HEK293 (cell line): ENCODE data around the gene SLC25A22.

Experiments used
- CTCF ChIA-PET: fragments of 350-600 bp; formaldehyde crosslinking; extraction: SDS; loops from one replicate; lab custom pipeline; 2021; ENCODE audit warnings: antibody characterized with exemption; lab: Yijun Ruan, JAX
- POLR2A ChIA-PET: fragments of 300-600 bp; formaldehyde crosslinking; extraction: SDS; loops from one replicate; lab custom pipeline; 2020; ENCODE audit warnings: antibody characterized with exemption, inconsistent platforms; lab: Yijun Ruan, JAX
- H3K27ac ChIP-seq: fragments of 200-500 bp; sonication (Bioruptor generic); 2 replicates; pipeline ENCODE4 v1.5.1; 2014; ENCODE audit warnings: low read depth, low read length, control low read depth, inconsistent platforms; ENCODE audit errors: extremely low read depth
- H3K36me3 ChIP-seq, 2 experiments: fragments of 200-500 bp in 1 of 2; sonication (Bioruptor generic) in 1 of 2; 1 replicate in 1 of 2; 2 replicates in 1 of 2; pipeline ENCODE4 v1.5.1; 2014 to 2017; ENCODE audit warnings: inconsistent platforms in 2 of 2, low read length in 2 of 2; ENCODE audit not compliant: control insufficient read depth in 2 of 2, insufficient read depth in 1 of 2
- H3K4me1 ChIP-seq: fragments of 200-500 bp; sonication (Bioruptor generic); 2 replicates; pipeline ENCODE4 v1.5.1; 2014; ENCODE audit warnings: mild to moderate bottlenecking, low read length, inconsistent platforms; ENCODE audit not compliant: control insufficient read depth, insufficient read depth
- H3K4me3 ChIP-seq: 2 replicates; pipeline ENCODE4 v1.5.1; 2011; ENCODE audit warnings: low read depth, mild to moderate bottlenecking, control low read depth, low read length, moderate library complexity
- H3K9me3 ChIP-seq: fragments of 200-500 bp; sonication (Bioruptor generic); 2 replicates; pipeline ENCODE4 v1.5.1; 2014; ENCODE audit warnings: low read depth, low read length, inconsistent platforms; ENCODE audit not compliant: control insufficient read depth, insufficient read depth
- GLI4 ChIP-seq: fragments of 450-650 bp; formaldehyde crosslinking; IDR thresholded peaks from 2 replicates; pipeline ENCODE4 v1.5.1; 2016; ENCODE audit warnings: missing biosample characterization, missing genetic modification characterization
- KLF10 ChIP-seq: fragments of 450-650 bp; IDR thresholded peaks from 2 replicates; pipeline ENCODE4 v1.5.1; 2018; ENCODE audit warnings: missing biosample characterization, mild to moderate bottlenecking, missing genetic modification characterization
- KLF8 ChIP-seq: fragments of 450-650 bp; formaldehyde crosslinking; IDR thresholded peaks from 2 replicates; pipeline ENCODE4 v1.5.1; 2016; ENCODE audit warnings: missing biosample characterization, missing genetic modification characterization
- MEIS1 ChIP-seq: sonication (generic); formaldehyde crosslinking; IDR thresholded peaks from 2 replicates; pipeline ENCODE4 v1.8.1; 2022; ENCODE audit warnings: missing genetic modification reagents, mild to moderate bottlenecking, borderline replicate concordance
- MYNN ChIP-seq: fragments of 450-650 bp; formaldehyde crosslinking; IDR thresholded peaks from 2 replicates; pipeline ENCODE4 v1.5.1; 2016; ENCODE audit warnings: missing biosample characterization, missing genetic modification characterization, borderline replicate concordance
- PBX3 ChIP-seq: sonication (generic); formaldehyde crosslinking; IDR thresholded peaks from 2 replicates; pipeline ENCODE4 v1.8.1; 2022; ENCODE audit warnings: mild to moderate bottlenecking, moderate library complexity, missing genetic modification reagents
- SCRT2 ChIP-seq: fragments of 450-650 bp; formaldehyde crosslinking; IDR thresholded peaks from 2 replicates; pipeline ENCODE4 v1.5.1; 2016; ENCODE audit warnings: missing biosample characterization, missing genetic modification characterization
- SP3 ChIP-seq: fragments of 450-650 bp; formaldehyde crosslinking; IDR thresholded peaks from 2 replicates; pipeline ENCODE4 v1.5.1; 2016; ENCODE audit warnings: missing biosample characterization, missing genetic modification characterization
- ZBTB20 ChIP-seq: fragments of 450-650 bp; formaldehyde crosslinking; IDR thresholded peaks from 2 replicates; pipeline ENCODE4 v1.5.1; 2016; ENCODE audit warnings: missing biosample characterization, missing genetic modification characterization
- ZBTB21 ChIP-seq: fragments of 450-650 bp; formaldehyde crosslinking; IDR thresholded peaks from 2 replicates; pipeline ENCODE4 v1.5.1; 2017; ENCODE audit warnings: missing biosample characterization, missing genetic modification characterization
- ZNF133 ChIP-seq: fragments of 450-650 bp; formaldehyde crosslinking; IDR thresholded peaks from 2 replicates; pipeline ENCODE4 v1.5.1; 2016; ENCODE audit warnings: missing biosample characterization, missing genetic modification characterization
- ZNF146 ChIP-seq: fragments of 450-650 bp; formaldehyde crosslinking; IDR thresholded peaks from 2 replicates; pipeline ENCODE4 v1.5.1; 2016; ENCODE audit warnings: missing biosample characterization, missing genetic modification characterization
- ZNF202 ChIP-seq: fragments of 450-650 bp; formaldehyde crosslinking; IDR thresholded peaks from 2 replicates; pipeline ENCODE4 v1.5.1; 2016; ENCODE audit warnings: missing biosample characterization, missing genetic modification characterization, borderline replicate concordance
- ZNF239 ChIP-seq: fragments of 450-650 bp; formaldehyde crosslinking; IDR thresholded peaks from 2 replicates; pipeline ENCODE4 v1.5.1; 2016; ENCODE audit warnings: missing biosample characterization, missing genetic modification characterization
- ZNF354C ChIP-seq: fragments of 450-650 bp; formaldehyde crosslinking; IDR thresholded peaks from 2 replicates; pipeline ENCODE4 v1.5.1; 2016; ENCODE audit warnings: missing biosample characterization, missing genetic modification characterization, low read depth, borderline replicate concordance
- ZNF416 ChIP-seq: fragments of 450-650 bp; formaldehyde crosslinking; IDR thresholded peaks from 2 replicates; pipeline ENCODE4 v1.5.1; 2016; ENCODE audit warnings: missing biosample characterization, missing genetic modification characterization
- ZNF473 ChIP-seq: fragments of 450-650 bp; formaldehyde crosslinking; IDR thresholded peaks from 2 replicates; pipeline ENCODE4 v1.5.1; 2017; ENCODE audit warnings: missing biosample characterization, missing genetic modification characterization
- ZNF48 ChIP-seq: fragments of 450-650 bp; formaldehyde crosslinking; IDR thresholded peaks from 2 replicates; pipeline ENCODE4 v1.5.1; 2016; ENCODE audit warnings: missing biosample characterization, missing genetic modification characterization
- ZNF555 ChIP-seq: fragments of 450-650 bp; formaldehyde crosslinking; conservative IDR thresholded peaks from 2 replicates; pipeline ENCODE4 v1.5.1; 2017; ENCODE audit warnings: missing biosample characterization, mild to moderate bottlenecking, missing genetic modification characterization, inconsistent platforms
- ZNF571 ChIP-seq: fragments of 450-650 bp; formaldehyde crosslinking; IDR thresholded peaks from 2 replicates; pipeline ENCODE4 v1.5.0; 2017; ENCODE audit warnings: missing biosample characterization, missing genetic modification characterization
- ZNF621 ChIP-seq: fragments of 450-650 bp; formaldehyde crosslinking; IDR thresholded peaks from 2 replicates; pipeline ENCODE4 v1.5.1; 2017; ENCODE audit warnings: missing biosample characterization, missing genetic modification characterization
- ZNF76 ChIP-seq: fragments of 450-650 bp; formaldehyde crosslinking; IDR thresholded peaks from 2 replicates; pipeline ENCODE4; 2016; ENCODE audit warnings: low read depth, missing biosample characterization, missing genetic modification characterization, borderline replicate concordance
- TF ChIP-seq, protein P1 (sequence below): fragments of 450-650 bp; IDR thresholded peaks from 2 replicates; pipeline ENCODE4 v1.5.1; 2018; ENCODE audit warnings: missing biosample characterization, missing genetic modification characterization
- TF ChIP-seq, protein P2 (sequence below): fragments of 450-650 bp; formaldehyde crosslinking; optimal IDR thresholded peaks from 2 replicates; pipeline ENCODE3; 2016; ENCODE audit warnings: missing biosample characterization, mild to moderate bottlenecking, missing genetic modification characterization
- TF ChIP-seq, protein P3 (sequence below): fragments of 450-650 bp; formaldehyde crosslinking; IDR thresholded peaks from 2 replicates; pipeline ENCODE4 v1.5.1; 2016; ENCODE audit warnings: missing biosample characterization, missing genetic modification characterization
- TF ChIP-seq, protein P4 (sequence below): fragments of 450-650 bp; formaldehyde crosslinking; conservative IDR thresholded peaks from 2 replicates; pipeline ENCODE4 v1.5.1; 2016; ENCODE audit warnings: low read depth, missing biosample characterization, missing genetic modification characterization

SLC25A22 gene

GRCh38 chr11:842370-843002 lies 44.4 kb upstream of the SLC25A22 start, which contains the start of the genes POLR2L and TSPAN4:
Gene POLR2L, minus strand, starts transcription at chr11:842529. Its CDS starts 21 bp downstream, at chr11:842508.
Gene TSPAN4, plus strand, starts transcription at chr11:842852. Its CDS starts 7,453 bp downstream, at chr11:850305.
- Histone ChIP-seq H3K27ac (peak within 1 kb of the TSS; percentile 93), H3K36me3 (peaks cover 0 to 38% of the 10 kb centered on the region in 2 experiments; a peak in 1 of 3 replicates), H3K4me1 (0 out of 2 replicates have a peak, but pooled peaks cover 4% of the 10 kb centered on the region), H3K9me3 (no peaks in the 10 kb centered on the region), H3K4me3 (peak within 1 kb of the TSS; percentile 89)
- ChIA-PET CTCF (no interaction called here), POLR2A (interaction anchor here (0.6 to 6.9 kb wide), 10 partner anchors 11 to 83 kb away, joined by 3 to 70 read pairs (median 6); partner anchors contain the start of genes CD151, CRACR2B, PNPLA2 and RPLP2)
- TF ChIP-seq GLI4 (tag by site-specific recombination) = no peak
- TF ChIP-seq ZNF202 (tag by site-specific recombination) = no peak
- TF ChIP-seq SP3 (tag by site-specific recombination) = peak; percentile 25; the same call in 1 of the 2 replicates
- peak; percentile 96 for TF ChIP-seq SCRT2 (tag by site-specific recombination)
- no peak for TF ChIP-seq ZNF473 (tag by site-specific recombination)
- no peak for TF ChIP-seq ZNF416 (tag by site-specific recombination)
- TF ChIP-seq ZNF146 (tag by site-specific recombination) = no peak
- TF ChIP-seq, protein P1, sequence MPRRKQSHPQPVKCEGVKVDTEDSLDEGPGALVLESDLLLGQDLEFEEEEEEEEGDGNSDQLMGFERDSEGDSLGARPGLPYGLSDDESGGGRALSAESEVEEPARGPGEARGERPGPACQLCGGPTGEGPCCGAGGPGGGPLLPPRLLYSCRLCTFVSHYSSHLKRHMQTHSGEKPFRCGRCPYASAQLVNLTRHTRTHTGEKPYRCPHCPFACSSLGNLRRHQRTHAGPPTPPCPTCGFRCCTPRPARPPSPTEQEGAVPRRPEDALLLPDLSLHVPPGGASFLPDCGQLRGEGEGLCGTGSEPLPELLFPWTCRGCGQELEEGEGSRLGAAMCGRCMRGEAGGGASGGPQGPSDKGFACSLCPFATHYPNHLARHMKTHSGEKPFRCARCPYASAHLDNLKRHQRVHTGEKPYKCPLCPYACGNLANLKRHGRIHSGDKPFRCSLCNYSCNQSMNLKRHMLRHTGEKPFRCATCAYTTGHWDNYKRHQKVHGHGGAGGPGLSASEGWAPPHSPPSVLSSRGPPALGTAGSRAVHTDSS = no peak
- TF ChIP-seq ZNF571 (tag by site-specific recombination) = no peak
- TF ChIP-seq ZNF621 = no peak
- no peak for TF ChIP-seq MYNN (tag by site-specific recombination)
- TF ChIP-seq ZNF76 = peak; percentile 73
- TF ChIP-seq ZNF48 (tag by site-specific recombination) = no peak
- TF ChIP-seq ZNF133 (tag by site-specific recombination) = no peak
- peak; percentile 93 for TF ChIP-seq PBX3 (CRISPR knock-in tag)
- no peak for TF ChIP-seq ZNF354C (tag by site-specific recombination)
- no peak for TF ChIP-seq ZNF555
- TF ChIP-seq, protein P2, sequence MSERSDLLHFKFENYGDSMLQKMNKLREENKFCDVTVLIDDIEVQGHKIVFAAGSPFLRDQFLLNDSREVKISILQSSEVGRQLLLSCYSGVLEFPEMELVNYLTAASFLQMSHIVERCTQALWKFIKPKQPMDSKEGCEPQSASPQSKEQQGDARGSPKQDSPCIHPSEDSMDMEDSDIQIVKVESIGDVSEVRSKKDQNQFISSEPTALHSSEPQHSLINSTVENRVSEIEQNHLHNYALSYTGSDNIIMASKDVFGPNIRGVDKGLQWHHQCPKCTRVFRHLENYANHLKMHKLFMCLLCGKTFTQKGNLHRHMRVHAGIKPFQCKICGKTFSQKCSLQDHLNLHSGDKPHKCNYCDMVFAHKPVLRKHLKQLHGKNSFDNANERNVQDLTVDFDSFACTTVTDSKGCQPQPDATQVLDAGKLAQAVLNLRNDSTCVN (tag by site-specific recombination) = peak; percentile 80
- peak; percentile 71; the same call in 1 of the 2 replicates for TF ChIP-seq KLF10 (tag by site-specific recombination)
- TF ChIP-seq, protein P3, sequence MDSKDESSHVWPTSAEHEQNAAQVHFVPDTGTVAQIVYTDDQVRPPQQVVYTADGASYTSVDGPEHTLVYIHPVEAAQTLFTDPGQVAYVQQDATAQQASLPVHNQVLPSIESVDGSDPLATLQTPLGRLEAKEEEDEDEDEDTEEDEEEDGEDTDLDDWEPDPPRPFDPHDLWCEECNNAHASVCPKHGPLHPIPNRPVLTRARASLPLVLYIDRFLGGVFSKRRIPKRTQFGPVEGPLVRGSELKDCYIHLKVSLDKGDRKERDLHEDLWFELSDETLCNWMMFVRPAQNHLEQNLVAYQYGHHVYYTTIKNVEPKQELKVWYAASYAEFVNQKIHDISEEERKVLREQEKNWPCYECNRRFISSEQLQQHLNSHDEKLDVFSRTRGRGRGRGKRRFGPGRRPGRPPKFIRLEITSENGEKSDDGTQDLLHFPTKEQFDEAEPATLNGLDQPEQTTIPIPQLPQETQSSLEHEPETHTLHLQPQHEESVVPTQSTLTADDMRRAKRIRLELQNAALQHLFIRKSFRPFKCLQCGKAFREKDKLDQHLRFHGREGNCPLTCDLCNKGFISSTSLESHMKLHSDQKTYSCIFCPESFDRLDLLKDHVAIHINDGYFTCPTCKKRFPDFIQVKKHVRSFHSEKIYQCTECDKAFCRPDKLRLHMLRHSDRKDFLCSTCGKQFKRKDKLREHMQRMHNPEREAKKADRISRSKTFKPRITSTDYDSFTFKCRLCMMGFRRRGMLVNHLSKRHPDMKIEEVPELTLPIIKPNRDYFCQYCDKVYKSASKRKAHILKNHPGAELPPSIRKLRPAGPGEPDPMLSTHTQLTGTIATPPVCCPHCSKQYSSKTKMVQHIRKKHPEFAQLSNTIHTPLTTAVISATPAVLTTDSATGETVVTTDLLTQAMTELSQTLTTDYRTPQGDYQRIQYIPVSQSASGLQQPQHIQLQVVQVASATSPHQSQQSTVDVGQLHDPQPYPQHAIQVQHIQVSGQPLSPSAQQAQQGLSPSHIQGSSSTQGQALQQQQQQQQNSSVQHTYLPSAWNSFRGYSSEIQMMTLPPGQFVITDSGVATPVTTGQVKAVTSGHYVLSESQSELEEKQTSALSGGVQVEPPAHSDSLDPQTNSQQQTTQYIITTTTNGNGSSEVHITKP (tag by site-specific recombination) = peak; percentile 97
- peak; percentile 34 for TF ChIP-seq ZBTB20 (tag by site-specific recombination)
- TF ChIP-seq MEIS1 (CRISPR knock-in tag) = 0 out of 2 replicates have a peak, but pooled peaks have one; percentile 29
- TF ChIP-seq KLF8 (tag by site-specific recombination) = peak; percentile 63; the same call in 1 of the 2 replicates
- TF ChIP-seq, protein P4, sequence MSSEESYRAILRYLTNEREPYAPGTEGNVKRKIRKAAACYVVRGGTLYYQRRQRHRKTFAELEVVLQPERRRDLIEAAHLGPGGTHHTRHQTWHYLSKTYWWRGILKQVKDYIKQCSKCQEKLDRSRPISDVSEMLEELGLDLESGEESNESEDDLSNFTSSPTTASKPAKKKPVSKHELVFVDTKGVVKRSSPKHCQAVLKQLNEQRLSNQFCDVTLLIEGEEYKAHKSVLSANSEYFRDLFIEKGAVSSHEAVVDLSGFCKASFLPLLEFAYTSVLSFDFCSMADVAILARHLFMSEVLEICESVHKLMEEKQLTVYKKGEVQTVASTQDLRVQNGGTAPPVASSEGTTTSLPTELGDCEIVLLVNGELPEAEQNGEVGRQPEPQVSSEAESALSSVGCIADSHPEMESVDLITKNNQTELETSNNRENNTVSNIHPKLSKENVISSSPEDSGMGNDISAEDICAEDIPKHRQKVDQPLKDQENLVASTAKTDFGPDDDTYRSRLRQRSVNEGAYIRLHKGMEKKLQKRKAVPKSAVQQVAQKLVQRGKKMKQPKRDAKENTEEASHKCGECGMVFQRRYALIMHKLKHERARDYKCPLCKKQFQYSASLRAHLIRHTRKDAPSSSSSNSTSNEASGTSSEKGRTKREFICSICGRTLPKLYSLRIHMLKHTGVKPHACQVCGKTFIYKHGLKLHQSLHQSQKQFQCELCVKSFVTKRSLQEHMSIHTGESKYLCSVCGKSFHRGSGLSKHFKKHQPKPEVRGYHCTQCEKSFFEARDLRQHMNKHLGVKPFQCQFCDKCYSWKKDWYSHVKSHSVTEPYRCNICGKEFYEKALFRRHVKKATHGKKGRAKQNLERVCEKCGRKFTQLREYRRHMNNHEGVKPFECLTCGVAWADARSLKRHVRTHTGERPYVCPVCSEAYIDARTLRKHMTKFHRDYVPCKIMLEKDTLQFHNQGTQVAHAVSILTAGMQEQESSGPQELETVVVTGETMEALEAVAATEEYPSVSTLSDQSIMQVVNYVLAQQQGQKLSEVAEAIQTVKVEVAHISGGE (tag by site-specific recombination) = no peak
- no peak for TF ChIP-seq ZBTB21
- no peak for TF ChIP-seq ZNF239 (tag by site-specific recombination)
